ELR (cell line): Measurements from ENCODE around the gene DEPP1.
A peak's percentile ranks its signal among the peaks of the same experiment; 100 is the strongest.

Experiments used
- DNase-seq: peaks from one replicate; pipeline ENCODE4 v3.0.0-alpha.2; 2015; ENCODE audit warnings: low read depth

Gene DEPP1

GRCh38 chr10:44979281-44980191 lies 927 bp upstream of the DEPP1 start:
- no peak for DNase-seq

- DNase-seq = no peak
Measured at GRCh38 chr10:44978213-44978569, 418 bp downstream of the DEPP1 start.

GRCh38 chr10:44977287-44978212 lies 1.1 kb downstream of the DEPP1 start:
- DNase-seq = no peak

GRCh38 chr10:44976352-44977198 lies 2.0 kb downstream of the DEPP1 start:
- no peak for DNase-seq

- DNase-seq = peak; percentile 65
Measured at GRCh38 chr10:44975431-44976331, 2.9 kb downstream of the DEPP1 start.

GRCh38 chr10:44974628-44975430 lies 3.8 kb downstream of the DEPP1 start:
- DNase-seq = peak; percentile 79

GRCh38 chr10:44974082-44974627 lies 4.5 kb downstream of the DEPP1 start:
- no peak for DNase-seq

GRCh38 chr10:44973323-44974081 lies 5.1 kb downstream of the DEPP1 start:
- no peak for DNase-seq

GRCh38 chr10:44972874-44973306 lies 5.7 kb downstream of the DEPP1 start:
- no peak for DNase-seq

GRCh38 chr10:44971935-44972757 lies 6.5 kb downstream of the DEPP1 start:
- DNase-seq = no peak

GRCh38 chr10:44971434-44971833 lies 7.2 kb downstream of the DEPP1 start:
- no peak for DNase-seq

GRCh38 chr10:44970812-44971395 lies 7.7 kb downstream of the DEPP1 start:
- no peak for DNase-seq

- no peak for DNase-seq
Measured at GRCh38 chr10:44969854-44970253, 8.8 kb downstream of the DEPP1 start.

GRCh38 chr10:44968500-44969400 lies 9.9 kb downstream of the DEPP1 start:
- no peak for DNase-seq

GRCh38 chr10:44968091-44968490 lies 10.5 kb downstream of the DEPP1 start:
- DNase-seq = no peak

GRCh38 chr10:44967616-44968015 lies 11.0 kb downstream of the DEPP1 start:
- no peak for DNase-seq
